Nephron progenitor cell (in vitro differentiated cells): ENCODE data around the gene WWTR1.

Source experiments
- DNase-seq: peaks from one replicate; pipeline ENCODE4 v3.0.0; 2021
- H3K27ac Mint-ChIP-seq: 2 replicates; pipeline ENCODE4 v1.8.0; 2021; ENCODE audit warnings: mild to moderate bottlenecking, moderate library complexity, mixed read lengths
- H3K27me3 Mint-ChIP-seq: 2 replicates; pipeline ENCODE4 v1.8.0; 2021; ENCODE audit warnings: mild to moderate bottlenecking, low read depth, mixed read lengths; ENCODE audit not compliant: poor library complexity
- H3K36me3 Mint-ChIP-seq: 2 replicates; pipeline ENCODE4 v1.8.0; 2021; ENCODE audit warnings: low read depth, mixed read lengths
- H3K4me1 Mint-ChIP-seq: 2 replicates; pipeline ENCODE4 v1.8.0; 2021; ENCODE audit warnings: mixed read lengths
- H3K4me3 Mint-ChIP-seq: 2 replicates; pipeline ENCODE4 v1.8.0; 2021; ENCODE audit warnings: mild to moderate bottlenecking, moderate library complexity, mixed read lengths
- H3K9me3 Mint-ChIP-seq: 2 replicates; pipeline ENCODE4 v1.8.0; 2021; ENCODE audit warnings: mild to moderate bottlenecking, moderate library complexity, mixed read lengths
- CTCF ChIP-seq: fragments of 200-600 bp; sonication (generic); IDR thresholded peaks from 2 replicates; pipeline ENCODE4 v1.5.0; 2021; ENCODE audit warnings: antibody characterized with exemption

WWTR1 gene

DNA sequence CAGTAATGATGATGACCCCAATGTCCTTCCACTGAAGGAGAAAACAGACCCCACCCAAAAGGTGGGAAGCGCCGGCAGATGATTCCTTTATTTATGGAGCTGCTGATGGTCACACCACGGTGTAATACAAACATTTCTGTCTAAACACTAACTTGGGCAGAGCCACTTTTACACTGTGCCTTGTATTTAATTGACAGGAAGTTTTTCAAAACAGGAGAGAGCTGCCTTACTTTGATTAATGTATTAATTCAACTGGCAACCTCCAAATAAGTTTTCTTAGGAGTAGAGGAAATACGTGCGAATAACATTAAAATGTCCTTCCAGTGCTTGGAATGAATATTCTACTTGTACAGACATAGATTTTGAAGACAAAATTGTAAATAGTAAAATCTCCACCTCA is 70.4 kb downstream of the WWTR1 start:
- H3K27me3 Mint-ChIP-seq: peaks cover 4% of the 10 kb centered on the region
- H3K4me1 Mint-ChIP-seq: peaks cover 49% of the 10 kb centered on the region
- no peak for TF ChIP-seq CTCF
- no peaks in the 10 kb centered on the region for H3K9me3 Mint-ChIP-seq
- H3K27ac Mint-ChIP-seq: no peak overlapping the region
- DNase-seq: no peak
- H3K4me3 Mint-ChIP-seq: no peak overlapping the region
- H3K36me3 Mint-ChIP-seq: no peaks in the 10 kb centered on the region

GRCh38 chr3:149586871-149587270 is 71.0 kb downstream of the WWTR1 start:
- H3K9me3 Mint-ChIP-seq: no peaks in the 10 kb centered on the region
- H3K27me3 Mint-ChIP-seq: peaks cover 4% of the 10 kb centered on the region
- H3K36me3 Mint-ChIP-seq: no peaks in the 10 kb centered on the region
- no peak overlapping the region for H3K27ac Mint-ChIP-seq
- TF ChIP-seq CTCF: no peak
- no peak overlapping the region for H3K4me3 Mint-ChIP-seq
- DNase-seq: no peak
- peaks cover 47% of the 10 kb centered on the region for H3K4me1 Mint-ChIP-seq

DNA sequence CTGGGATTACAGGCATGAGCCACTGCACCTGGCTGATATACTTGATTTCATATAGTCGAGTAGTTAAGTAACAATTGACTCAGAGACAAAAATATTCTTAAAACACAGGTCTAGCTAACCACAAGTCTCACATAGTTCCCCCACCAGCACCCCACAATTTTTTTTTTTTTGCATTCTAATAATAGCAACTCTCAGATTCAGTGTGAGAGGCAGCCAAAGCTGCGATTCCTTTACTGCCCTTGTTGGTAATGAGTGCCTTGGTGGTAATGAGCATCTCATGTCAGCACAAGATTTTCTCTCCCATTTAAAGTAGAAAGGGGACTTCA is 72.5 kb downstream of the WWTR1 start:
- no peaks in the 10 kb centered on the region for H3K36me3 Mint-ChIP-seq
- no peaks in the 10 kb centered on the region for H3K9me3 Mint-ChIP-seq
- H3K4me1 Mint-ChIP-seq: peaks cover 51% of the 10 kb centered on the region
- no peak for DNase-seq
- TF ChIP-seq CTCF: no peak
- H3K27ac Mint-ChIP-seq: no peak overlapping the region
- H3K27me3 Mint-ChIP-seq: peaks cover 4% of the 10 kb centered on the region
- no peak overlapping the region for H3K4me3 Mint-ChIP-seq

GRCh38 chr3:149583921-149584635 is 73.7 kb downstream of the WWTR1 start:
- H3K9me3 Mint-ChIP-seq: no peaks in the 10 kb centered on the region
- H3K4me1 Mint-ChIP-seq: peaks cover 55% of the 10 kb centered on the region
- H3K27me3 Mint-ChIP-seq: peaks cover 4% of the 10 kb centered on the region
- H3K36me3 Mint-ChIP-seq: no peaks in the 10 kb centered on the region
- no peak for TF ChIP-seq CTCF
- H3K4me3 Mint-ChIP-seq: no peak overlapping the region
- no peak overlapping the region for H3K27ac Mint-ChIP-seq
- no peak for DNase-seq

- TF ChIP-seq CTCF: no peak
- H3K9me3 Mint-ChIP-seq: no peaks in the 10 kb centered on the region
- no peak for DNase-seq
- no peak overlapping the region for H3K4me3 Mint-ChIP-seq
- peaks cover 4% of the 10 kb centered on the region for H3K27me3 Mint-ChIP-seq
- H3K36me3 Mint-ChIP-seq: no peaks in the 10 kb centered on the region
- no peak overlapping the region for H3K27ac Mint-ChIP-seq
- peaks cover 55% of the 10 kb centered on the region for H3K4me1 Mint-ChIP-seq
Measured at GRCh38 chr3:149582395-149582794, 75.4 kb downstream of the WWTR1 start.

GRCh38 chr3:149581681-149582370 is 76.0 kb downstream of the WWTR1 start:
- DNase-seq: peak; percentile 16
- H3K9me3 Mint-ChIP-seq: no peaks in the 10 kb centered on the region
- TF ChIP-seq CTCF: no peak
- H3K4me1 Mint-ChIP-seq: peaks cover 55% of the 10 kb centered on the region
- H3K36me3 Mint-ChIP-seq: no peaks in the 10 kb centered on the region
- H3K27ac Mint-ChIP-seq: peak overlapping the region; percentile 96
- H3K4me3 Mint-ChIP-seq: no peak overlapping the region
- peaks cover 4% of the 10 kb centered on the region for H3K27me3 Mint-ChIP-seq
